GM23338 (cell line): ENCODE measurements around the gene SEC23A.

ENCODE experiments used
- CTCF ChIP-seq, 2 experiments: fragments of 200-600 bp in 1 of 2; sonication (generic) in 1 of 2; conservative IDR thresholded peaks; 2 replicates each; pipeline versions ENCODE4 v1.5.1 to v1.6.1; 2016 to 2017; ENCODE audit warnings: antibody characterized with exemption in 2 of 2, low read depth in 2 of 2, mild to moderate bottlenecking in 2 of 2, moderate library complexity in 1 of 2
- EZH2 ChIP-seq: fragments of 200-600 bp; sonication (generic); IDR thresholded peaks from one replicate; pipeline ENCODE4 v1.8.0; 2017; ENCODE audit warnings: antibody characterized with exemption, mild to moderate bottlenecking, low read depth; ENCODE audit not compliant: unreplicated experiment
- EZH2phosphoT487 ChIP-seq: fragments of 200-600 bp; sonication (generic); IDR thresholded peaks from one replicate; pipeline ENCODE4 v1.8.1; 2018; ENCODE audit warnings: antibody characterized with exemption; ENCODE audit not compliant: unreplicated experiment
- JUNB ChIP-seq: IDR thresholded peaks from one replicate; pipeline ENCODE4 v1.6.1; 2016; ENCODE audit warnings: antibody characterized with exemption; ENCODE audit not compliant: unreplicated experiment
- POLR2AphosphoS5 ChIP-seq: IDR thresholded peaks from 2 replicates; pipeline ENCODE4 v1.6.1; 2016; ENCODE audit warnings: antibody characterized with exemption, low read depth
- REST ChIP-seq: IDR thresholded peaks from one replicate; pipeline ENCODE4 v1.6.1; 2018; ENCODE audit warnings: antibody characterized with exemption; ENCODE audit not compliant: unreplicated experiment
- STAT1 ChIP-seq: IDR thresholded peaks from one replicate; pipeline ENCODE4 v1.6.1; 2016; ENCODE audit warnings: antibody characterized with exemption; ENCODE audit not compliant: unreplicated experiment
- ZNF331 ChIP-seq: fragments of 250-450 bp; sonication (Bioruptor Pico); IDR thresholded peaks from 2 replicates; pipeline ENCODE4 v1.5.0; 2020; ENCODE audit warnings: low read depth, mild to moderate bottlenecking, moderate library complexity
- ZNF462 ChIP-seq: fragments of 250-450 bp; sonication (Bioruptor Pico); IDR thresholded peaks from 2 replicates; pipeline ENCODE4 v1.5.0; 2020; ENCODE audit warnings: mild to moderate bottlenecking, moderate library complexity

- TF ChIP-seq CTCF (conservative IDR thresholded peaks at IDR 0.05; ENCODE audit: low read depth in 2 of 2) = no peak
- no peak for TF ChIP-seq POLR2AphosphoS5
- TF ChIP-seq EZH2 = no peak
- TF ChIP-seq EZH2phosphoT487 = no peak
- TF ChIP-seq REST = no peak
- no peak for TF ChIP-seq ZNF331 (CRISPR knock-in tag)
- no peak for TF ChIP-seq ZNF462 (CRISPR knock-in tag)
- TF ChIP-seq JUNB = no peak
- TF ChIP-seq STAT1 = no peak
Measured at GRCh38 chr14:39025250-39025809, 77.7 kb downstream of the SEC23A start.
